ENCODE data around the gene FLNB. TPM values are rescaled to one million over a fixed set of nuclear protein-coding genes. Genes with fewer than 3 reads are reported as not detected.

The FLNB gene
- total RNA-seq, 2 experiments from 2014 or later = 39.7 to 42.1 TPM

DNA sequence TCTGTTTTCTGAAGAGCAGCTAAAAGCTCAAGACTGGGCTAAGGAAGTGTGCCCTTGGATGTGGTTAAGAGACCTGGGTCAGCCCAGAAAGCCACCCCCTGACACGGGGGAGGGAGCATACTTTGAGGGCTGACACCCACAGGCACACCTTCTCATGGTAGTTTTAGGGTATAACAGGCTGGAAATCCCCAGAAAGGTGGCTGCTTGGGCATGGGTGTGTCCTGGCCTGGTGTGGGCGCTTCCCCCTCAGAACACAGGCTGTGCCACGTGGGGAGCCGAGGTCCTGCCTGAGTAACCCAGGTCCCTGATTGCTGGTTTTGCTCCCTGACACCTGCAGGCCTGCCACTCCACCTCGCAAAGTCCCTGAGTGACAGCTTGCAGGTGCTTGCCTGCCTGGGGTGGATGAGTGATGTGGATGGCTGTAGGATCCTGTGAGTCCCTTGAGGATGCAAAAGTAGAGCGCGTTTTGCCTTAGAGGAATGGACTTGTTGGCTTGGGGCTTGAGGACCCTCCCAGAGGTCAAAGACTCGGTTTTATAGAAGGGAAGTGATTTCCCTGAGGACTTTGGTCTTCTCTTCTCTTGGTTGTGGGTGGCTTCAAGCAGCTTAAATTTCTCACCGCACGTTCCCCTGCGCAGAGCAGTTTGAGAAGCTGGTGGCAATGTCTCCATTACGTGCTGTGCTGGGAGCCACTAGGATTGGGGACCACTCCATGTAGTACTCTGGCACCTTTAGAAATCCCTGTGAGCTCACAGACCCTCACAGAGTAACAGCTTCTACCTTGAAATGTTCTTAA lies 108.1 kb downstream of the FLNB start:
- TF ChIP-seq, protein P1, sequence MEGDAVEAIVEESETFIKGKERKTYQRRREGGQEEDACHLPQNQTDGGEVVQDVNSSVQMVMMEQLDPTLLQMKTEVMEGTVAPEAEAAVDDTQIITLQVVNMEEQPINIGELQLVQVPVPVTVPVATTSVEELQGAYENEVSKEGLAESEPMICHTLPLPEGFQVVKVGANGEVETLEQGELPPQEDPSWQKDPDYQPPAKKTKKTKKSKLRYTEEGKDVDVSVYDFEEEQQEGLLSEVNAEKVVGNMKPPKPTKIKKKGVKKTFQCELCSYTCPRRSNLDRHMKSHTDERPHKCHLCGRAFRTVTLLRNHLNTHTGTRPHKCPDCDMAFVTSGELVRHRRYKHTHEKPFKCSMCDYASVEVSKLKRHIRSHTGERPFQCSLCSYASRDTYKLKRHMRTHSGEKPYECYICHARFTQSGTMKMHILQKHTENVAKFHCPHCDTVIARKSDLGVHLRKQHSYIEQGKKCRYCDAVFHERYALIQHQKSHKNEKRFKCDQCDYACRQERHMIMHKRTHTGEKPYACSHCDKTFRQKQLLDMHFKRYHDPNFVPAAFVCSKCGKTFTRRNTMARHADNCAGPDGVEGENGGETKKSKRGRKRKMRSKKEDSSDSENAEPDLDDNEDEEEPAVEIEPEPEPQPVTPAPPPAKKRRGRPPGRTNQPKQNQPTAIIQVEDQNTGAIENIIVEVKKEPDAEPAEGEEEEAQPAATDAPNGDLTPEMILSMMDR (IDR thresholded peaks at IDR 0.05) = no peak
- intact Hi-C loops (cut with DNase I, micrococcal nuclease) = loop anchor here (1.0 to 5.0 kb wide), 2 partner anchors 108 to 109 kb away; partner anchors contain the start of gene FLNB (in 2 of the 2)
- POLR2A ChIA-PET = interaction anchor here (0.9 to 2.0 kb wide), 5 partner anchors 15 to 108 kb away, joined by 3 to 11 read pairs (median 5); partner anchors contain the start of gene FLNB
- H3K27me3 Mint-ChIP-seq = no peaks in the 10 kb centered on the region
- H3K9me3 ChIP-seq (ENCODE audit: control insufficient read depth in 1 of 2, insufficient read depth in 1 of 2, low read length in 2 of 2) = no peaks in the 10 kb centered on the region
- peak overlapping the region; percentile 42 for H3K4me3 Mint-ChIP-seq
- ATAC-seq (ENCODE audit: poor library complexity) (peak; percentile 93), DNase-seq (peak; percentile 10 to 87 (median 47))
- peak overlapping the region; percentile 85 for H3K27ac Mint-ChIP-seq
- no peak overlapping the region for H3K4me3 ChIP-seq (ENCODE audit: low read length)
- H3K27me3 ChIP-seq (ENCODE audit: control insufficient read depth in 1 of 2, insufficient read depth in 2 of 2, low read length in 2 of 2) = no peaks in the 10 kb centered on the region
- no peaks in the 10 kb centered on the region for H3K9me3 Mint-ChIP-seq
- peaks cover 40% of the 10 kb centered on the region for H3K4me1 Mint-ChIP-seq (ENCODE audit: low read depth)
- CTCF ChIA-PET = no interaction called here
- peaks cover 90% of the 10 kb centered on the region for H3K36me3 Mint-ChIP-seq (ENCODE audit: low read depth)
- peaks cover 39% of the 10 kb centered on the region for H3K36me3 ChIP-seq (ENCODE audit: insufficient read depth, low read length)
- H3K27ac ChIP-seq (ENCODE audit: low read depth in 1 of 2, low read length in 2 of 2) = peak overlapping the region; percentile 29 to 58
- H3K4me1 ChIP-seq (ENCODE audit: insufficient read depth, low read length) = peaks cover 23% of the 10 kb centered on the region

DNA sequence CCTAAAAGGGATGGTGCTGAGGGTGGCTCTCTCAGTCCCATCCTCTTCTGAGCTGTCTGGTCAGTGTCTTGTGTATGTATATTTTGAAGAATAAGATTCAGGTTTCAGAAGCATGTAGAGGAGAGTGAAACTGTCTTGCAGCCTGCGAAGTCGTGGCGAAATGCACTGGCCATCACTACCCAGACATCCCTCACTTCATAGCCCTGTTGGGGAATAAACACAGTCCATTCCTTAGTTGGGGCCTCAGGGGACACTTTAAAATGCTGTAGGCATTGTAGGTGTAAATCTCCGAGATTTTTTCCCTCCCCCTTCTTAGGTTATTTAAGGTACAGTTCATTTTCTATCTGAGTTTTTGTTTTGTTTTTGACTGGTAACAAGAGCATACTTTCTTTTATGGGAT lies 108.8 kb downstream of the FLNB start:
- H3K36me3 ChIP-seq (ENCODE audit: insufficient read depth, low read length) = peaks cover 37% of the 10 kb centered on the region
- Mint-ChIP-seq H3K36me3 (ENCODE audit: low read depth) (peaks cover 87% of the 10 kb centered on the region), H3K4me1 (ENCODE audit: low read depth) (peaks cover 36% of the 10 kb centered on the region), H3K27ac (peak overlapping the region; percentile 85), H3K27me3 (no peaks in the 10 kb centered on the region), H3K9me3 (no peaks in the 10 kb centered on the region), H3K4me3 (no peak overlapping the region)
- intact Hi-C loops (cut with DNase I, micrococcal nuclease) = loop anchor here (1.0 to 5.0 kb wide), 2 partner anchors 109 to 110 kb away; partner anchors contain the start of gene FLNB (in 2 of the 2)
- H3K9me3 ChIP-seq (ENCODE audit: control insufficient read depth in 1 of 2, insufficient read depth in 1 of 2, low read length in 2 of 2) = no peaks in the 10 kb centered on the region
- peaks cover 23% of the 10 kb centered on the region for H3K4me1 ChIP-seq (ENCODE audit: insufficient read depth, low read length)
- DNase-seq (no peak), ATAC-seq (ENCODE audit: poor library complexity) (no peak)
- no peak overlapping the region for H3K27ac ChIP-seq (ENCODE audit: low read depth in 1 of 2, low read length in 2 of 2)
- CTCF ChIA-PET = no interaction called here
- TF ChIP-seq, protein P1 (IDR thresholded peaks at IDR 0.05) = no peak
- no peaks in the 10 kb centered on the region for H3K27me3 ChIP-seq (ENCODE audit: control insufficient read depth in 1 of 2, insufficient read depth in 2 of 2, low read length in 2 of 2)
- H3K4me3 ChIP-seq (ENCODE audit: low read length) = no peak overlapping the region
- POLR2A ChIA-PET = interaction anchor here (1.0 to 2.0 kb wide), 3 partner anchors 15 to 108 kb away, joined by 3 to 11 read pairs (median 5); no protein-coding TSS in a partner anchor

DNA sequence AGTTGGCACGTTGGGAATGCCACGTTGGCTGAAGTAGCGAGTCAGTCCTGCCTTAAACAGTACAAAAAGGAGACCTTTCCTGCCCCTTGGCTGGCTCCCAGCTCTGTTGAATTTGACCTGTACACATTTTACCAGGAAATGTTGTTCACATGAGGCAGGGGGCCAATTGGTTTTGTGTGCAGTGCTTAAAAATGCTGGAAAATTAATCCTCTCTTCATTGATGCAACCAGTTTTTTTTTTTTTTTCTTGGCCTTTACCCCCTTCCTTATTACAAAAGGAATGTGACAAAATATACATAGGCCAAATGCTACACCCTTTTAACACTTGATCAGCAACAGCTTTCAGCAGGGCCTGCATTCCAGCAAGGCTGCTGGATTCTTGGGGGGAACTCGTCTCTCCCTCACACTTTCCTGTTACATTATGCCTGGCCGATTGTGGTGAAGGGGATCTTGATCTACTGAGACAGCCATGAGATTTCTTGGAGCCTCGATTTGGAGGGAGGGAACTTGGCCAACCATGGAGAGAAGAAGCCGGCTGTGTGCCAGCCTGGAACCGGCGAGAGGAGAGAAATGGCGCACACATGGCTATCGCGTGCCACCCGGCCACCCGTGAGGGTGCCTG lies 109.4 kb downstream of the FLNB start:
- H3K36me3 Mint-ChIP-seq (ENCODE audit: low read depth) = peaks cover 84% of the 10 kb centered on the region
- POLR2A ChIA-PET = no interaction called here
- CTCF ChIA-PET = no interaction called here
- H3K36me3 ChIP-seq (ENCODE audit: insufficient read depth, low read length) = peaks cover 34% of the 10 kb centered on the region
- no peak overlapping the region for H3K27ac ChIP-seq (ENCODE audit: low read depth in 1 of 2, low read length in 2 of 2)
- no peak overlapping the region for H3K4me3 Mint-ChIP-seq
- no peak for ATAC-seq (ENCODE audit: poor library complexity)
- no peak overlapping the region for H3K4me3 ChIP-seq (ENCODE audit: low read length)
- H3K9me3 Mint-ChIP-seq = no peaks in the 10 kb centered on the region
- TF ChIP-seq, protein P1 (IDR thresholded peaks at IDR 0.05) = no peak
- H3K9me3 ChIP-seq (ENCODE audit: control insufficient read depth in 1 of 2, insufficient read depth in 1 of 2, low read length in 2 of 2) = no peaks in the 10 kb centered on the region
- DNase-seq = no peak
- H3K27me3 Mint-ChIP-seq = no peaks in the 10 kb centered on the region
- peaks cover 29% of the 10 kb centered on the region for H3K4me1 Mint-ChIP-seq (ENCODE audit: low read depth)
- H3K27me3 ChIP-seq (ENCODE audit: control insufficient read depth in 1 of 2, insufficient read depth in 2 of 2, low read length in 2 of 2) = no peaks in the 10 kb centered on the region
- no peak overlapping the region for H3K27ac Mint-ChIP-seq
- intact Hi-C loops (cut with DNase I, micrococcal nuclease) = loop anchor here in 1 of 2 experiments (5.0 kb wide), 1 partner anchor 110 kb away; the partner anchor contains the start of gene FLNB
- H3K4me1 ChIP-seq (ENCODE audit: insufficient read depth, low read length) = peaks cover 23% of the 10 kb centered on the region
